HepG2 (cell line): ENCODE data around the gene ARHGAP26. TPM values are rescaled to one million over a fixed set of nuclear protein-coding genes. Genes with fewer than 3 reads are reported as not detected.
A peak's percentile ranks its signal among the peaks of the same experiment; 100 is the strongest.

ENCODE experiments used
- ARNT2 ChIP-seq: sonication (generic); formaldehyde crosslinking; IDR thresholded peaks from 2 replicates; pipeline ENCODE4 v1.8.0; 2022; ENCODE audit warnings: mild to moderate bottlenecking, low read depth, missing genetic modification reagents, moderate library complexity
- CC2D1A ChIP-seq: sonication (generic); formaldehyde crosslinking; IDR thresholded peaks from 2 replicates; pipeline ENCODE4 v1.8.1; 2023; ENCODE audit warnings: mild to moderate bottlenecking, missing genetic modification reagents
- CERS6 ChIP-seq: sonication (generic); formaldehyde crosslinking; IDR thresholded peaks from 2 replicates; pipeline ENCODE4 v1.5.0; 2020; ENCODE audit warnings: missing genetic modification reagents
- IRX3 ChIP-seq: sonication (generic); formaldehyde crosslinking; IDR thresholded peaks from 2 replicates; pipeline ENCODE4 v1.8.1; 2023; ENCODE audit warnings: mild to moderate bottlenecking, low read depth, missing genetic modification reagents, borderline replicate concordance
- RERE ChIP-seq: IDR thresholded peaks from 2 replicates; pipeline ENCODE4 v1.6.1; 2016; ENCODE audit warnings: low read depth, missing genetic modification reagents, missing compliant biosample characterization
- STAT5B ChIP-seq: sonication (generic); formaldehyde crosslinking; IDR thresholded peaks from 2 replicates; pipeline ENCODE4 v1.4.0; 2020; ENCODE audit warnings: missing genetic modification reagents
- ZC3H4 ChIP-seq: sonication (generic); formaldehyde crosslinking; IDR thresholded peaks from 2 replicates; pipeline ENCODE4 v1.4.0; 2020; ENCODE audit warnings: missing genetic modification reagents, borderline replicate concordance
- ZHX2 ChIP-seq, 2 experiments: sonication (generic) in 1 of 2; formaldehyde crosslinking in 1 of 2; IDR thresholded peaks; 2 replicates each; pipeline versions ENCODE4 v1.6.1 to v1.9.0; 2014 to 2022; ENCODE audit warnings: antibody characterized with exemption in 1 of 2, borderline replicate concordance in 1 of 2, inconsistent platforms in 1 of 2, low read depth in 1 of 2, missing genetic modification reagents in 1 of 2
- ZNF326 ChIP-seq: sonication (generic); formaldehyde crosslinking; IDR thresholded peaks from 2 replicates; pipeline ENCODE4 v1.4.0; 2020; ENCODE audit warnings: missing genetic modification reagents, borderline replicate concordance
- ZNF335 ChIP-seq: sonication (generic); formaldehyde crosslinking; IDR thresholded peaks from 2 replicates; pipeline ENCODE4 v1.4.0; 2020; ENCODE audit warnings: missing genetic modification reagents
- ZNF513 ChIP-seq: sonication (generic); formaldehyde crosslinking; conservative IDR thresholded peaks from 2 replicates; pipeline ENCODE4 v1.5.0; 2020; ENCODE audit warnings: missing genetic modification reagents
- ZNF547 ChIP-seq: sonication (generic); formaldehyde crosslinking; IDR thresholded peaks from 2 replicates; pipeline ENCODE4 v1.5.1; 2020; ENCODE audit warnings: mild to moderate bottlenecking, missing genetic modification reagents
- ZNF720 ChIP-seq: sonication (generic); formaldehyde crosslinking; IDR thresholded peaks from 2 replicates; pipeline ENCODE4 v1.4.0; 2020; ENCODE audit warnings: missing genetic modification reagents
- ZNF749 ChIP-seq: sonication (generic); formaldehyde crosslinking; IDR thresholded peaks from 2 replicates; pipeline ENCODE4 v1.8.0; 2022; ENCODE audit warnings: mild to moderate bottlenecking, missing genetic modification reagents, moderate library complexity, borderline replicate concordance
- polyA plus RNA-seq, 8 experiments: library from polyadenylated mRNA; depleted of rRNA in 3 of 8; stranded (reverse) in 7 of 8; unstranded in 1 of 8; fragments of >200 nt; fragmentation: Illumina TruSeq in 4 of 8; extraction: Trizol in 4 of 8; gene quantifications; 2 replicates each; pipeline versions ENCODE4 v1.2.1 to v1.2.3, GENCODE V29; 2011 to 2016; ENCODE audit warnings: low read depth in 4 of 8, missing spikeins in 1 of 8, mixed read lengths in 1 of 8; ENCODE audit not compliant: insufficient read depth in 1 of 8
- total RNA-seq, 5 experiments: library from RNA; depleted of rRNA; stranded (reverse); fragments of >200 nt; fragmentation: Illumina TruSeq; extraction: Trizol; gene quantifications; 2 replicates each; pipeline ENCODE4 v1.2.3, GENCODE V29; 2016; ENCODE audit warnings: low read depth in 1 of 5

Gene ARHGAP26
- total and polyA plus RNA-seq, 2 of the 13 experiments (the other 11 are each of a cell fraction or from before 2014, with no cell fraction given) = 9.6 to 18.2 TPM

GRCh38 chr5:142807372-142807911 lies 37.3 kb downstream of the ARHGAP26 start (continued):
- TF ChIP-seq RERE (CRISPR knock-in tag) = peak; percentile 91
- TF ChIP-seq ZC3H4 (CRISPR knock-in tag) = no peak
- no peak for TF ChIP-seq ZNF720 (CRISPR knock-in tag)
- TF ChIP-seq ZNF335 (CRISPR knock-in tag) = 0 out of 2 replicates have a peak, but pooled peaks have one; percentile 52
- TF ChIP-seq ARNT2 = peak; percentile 84; the same call in 1 of the 2 replicates
- no peak for TF ChIP-seq ZNF326 (CRISPR knock-in tag)
- no peak for TF ChIP-seq CERS6 (CRISPR knock-in tag)
- no peak for TF ChIP-seq ZNF513 (CRISPR knock-in tag)
- TF ChIP-seq IRX3 (CRISPR knock-in tag) = no peak
- TF ChIP-seq STAT5B (CRISPR knock-in tag) = no peak
- TF ChIP-seq CC2D1A (CRISPR knock-in tag) = no peak
- TF ChIP-seq ZNF547 (CRISPR knock-in tag) = no peak; the same call in 1 of the 2 replicates
- TF ChIP-seq ZNF749 (CRISPR knock-in tag) = peak; percentile 46; the same call in 1 of the 2 replicates
- 0 out of 2 replicates have a peak, but pooled peaks have one; percentile 16 for TF ChIP-seq ZHX2 (IDR thresholded peaks at IDR 0.05; ENCODE audit: low read depth)
- TF ChIP-seq ZHX2 (CRISPR knock-in tag; IDR thresholded peaks at IDR 0.05; ENCODE audit: borderline replicate concordance) = no peak
